OCI-LY3 (cell line): ENCODE data around the gene TMEM233.

ENCODE experiments used
- H2AFZ ChIP-seq: fragments of 200-600, 300-600 bp; shearing (Covaris generic); 2 replicates; pipeline ENCODE4 v1.6.0; 2014; ENCODE audit warnings: antibody characterized with exemption, low read depth, low read length
- H3K27ac ChIP-seq: fragments of 200-600, 300-600 bp; sonication (generic); 2 replicates; pipeline ENCODE4 v1.5.1; 2014; ENCODE audit warnings: mild to moderate bottlenecking, low read length, moderate library complexity, mixed read lengths
- H3K27me3 ChIP-seq: fragments of 200-600, 300-600 bp; sonication (generic); 2 replicates; pipeline ENCODE4 v1.6.1; 2014; ENCODE audit warnings: low read depth, low read length, mixed read lengths
- H3K36me3 ChIP-seq: fragments of 200-600, 300-600 bp; sonication (generic); replicated peaks from 2 replicates; pipeline ENCODE3; 2014; ENCODE audit warnings: low read depth, low read length, mixed read lengths
- H3K4me1 ChIP-seq: fragments of 300-600, 200-600 bp; sonication (generic); 2 replicates; pipeline ENCODE4 v1.6.1; 2014; ENCODE audit warnings: low read length, mixed read lengths
- H3K4me2 ChIP-seq: fragments of 200-600, 300-600 bp; sonication (generic); 2 replicates; pipeline ENCODE4 v1.6.1; 2014; ENCODE audit warnings: low read length, mixed read lengths
- H3K4me3 ChIP-seq: fragments of 300-600, 200-600 bp; sonication (generic); 2 replicates; pipeline ENCODE4 v1.5.1; 2014; ENCODE audit warnings: antibody characterized with exemption, mild to moderate bottlenecking, low read length, moderate library complexity
- H3K79me2 ChIP-seq: fragments of 300-600, 200-600 bp; shearing (Covaris generic); 2 replicates; pipeline ENCODE4 v1.6.1; 2014; ENCODE audit warnings: mild to moderate bottlenecking, low read length, mixed read lengths
- H3K9ac ChIP-seq: fragments of 300-600, 200-600 bp; shearing (Covaris generic); 2 replicates; pipeline ENCODE4 v1.6.0; 2014; ENCODE audit warnings: mild to moderate bottlenecking, low read length, moderate library complexity
- H3K9me3 ChIP-seq: fragments of 200-600, 300-600 bp; shearing (Covaris generic); 2 replicates; pipeline ENCODE4 v1.6.1; 2014; ENCODE audit warnings: low read length, mixed read lengths; ENCODE audit not compliant: insufficient read depth
- H4K20me1 ChIP-seq: fragments of 200-600, 300-600 bp; sonication (generic); 2 replicates; pipeline ENCODE4 v1.6.1; 2016; ENCODE audit warnings: low read length, mixed read lengths; ENCODE audit not compliant: insufficient read depth
- EZH2phosphoT487 ChIP-seq: fragments of 200-600 bp; shearing (Covaris generic); IDR thresholded peaks from 2 replicates; pipeline ENCODE4 v1.6.1; 2018; ENCODE audit warnings: antibody characterized with exemption, mixed run types, low read depth
- TF ChIP-seq, protein P1 (sequence below): fragments of 200-600, 300-600 bp; sonication (generic); IDR thresholded peaks from 2 replicates; pipeline ENCODE4 v1.5.1; 2014; ENCODE audit warnings: antibody characterized with exemption, low read length, low read depth

The TMEM233 gene

DNA sequence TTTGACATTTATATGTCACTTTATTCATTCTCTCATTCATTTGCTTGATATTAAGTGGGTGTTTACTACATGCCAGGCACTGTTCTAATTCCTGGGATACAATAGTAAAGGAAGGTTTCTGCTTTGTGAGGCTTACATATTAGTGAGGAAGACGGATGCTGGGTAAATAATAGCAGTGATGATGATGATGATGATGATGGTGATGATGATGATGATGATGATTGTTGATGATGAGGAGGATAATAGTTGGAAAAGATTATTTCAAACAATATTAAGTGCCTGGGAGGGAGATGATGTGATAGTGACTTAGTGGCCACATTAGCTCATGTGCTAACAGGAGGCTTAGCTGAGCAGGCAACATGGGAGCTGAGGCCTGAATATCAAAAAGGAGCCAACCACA lies 19.3 kb upstream of the TMEM233 start:
- no peak overlapping the region for H2AFZ ChIP-seq
- TF ChIP-seq EZH2phosphoT487 = no peak
- TF ChIP-seq, protein P1, sequence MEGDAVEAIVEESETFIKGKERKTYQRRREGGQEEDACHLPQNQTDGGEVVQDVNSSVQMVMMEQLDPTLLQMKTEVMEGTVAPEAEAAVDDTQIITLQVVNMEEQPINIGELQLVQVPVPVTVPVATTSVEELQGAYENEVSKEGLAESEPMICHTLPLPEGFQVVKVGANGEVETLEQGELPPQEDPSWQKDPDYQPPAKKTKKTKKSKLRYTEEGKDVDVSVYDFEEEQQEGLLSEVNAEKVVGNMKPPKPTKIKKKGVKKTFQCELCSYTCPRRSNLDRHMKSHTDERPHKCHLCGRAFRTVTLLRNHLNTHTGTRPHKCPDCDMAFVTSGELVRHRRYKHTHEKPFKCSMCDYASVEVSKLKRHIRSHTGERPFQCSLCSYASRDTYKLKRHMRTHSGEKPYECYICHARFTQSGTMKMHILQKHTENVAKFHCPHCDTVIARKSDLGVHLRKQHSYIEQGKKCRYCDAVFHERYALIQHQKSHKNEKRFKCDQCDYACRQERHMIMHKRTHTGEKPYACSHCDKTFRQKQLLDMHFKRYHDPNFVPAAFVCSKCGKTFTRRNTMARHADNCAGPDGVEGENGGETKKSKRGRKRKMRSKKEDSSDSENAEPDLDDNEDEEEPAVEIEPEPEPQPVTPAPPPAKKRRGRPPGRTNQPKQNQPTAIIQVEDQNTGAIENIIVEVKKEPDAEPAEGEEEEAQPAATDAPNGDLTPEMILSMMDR = no peak
- no peak overlapping the region for H3K27ac ChIP-seq
- H4K20me1 ChIP-seq = no peaks in the 10 kb centered on the region
- no peak overlapping the region for H3K4me3 ChIP-seq
- H3K9ac ChIP-seq = no peak overlapping the region
- no peaks in the 10 kb centered on the region for H3K4me1 ChIP-seq
- H3K27me3 ChIP-seq = no peaks in the 10 kb centered on the region
- no peaks in the 10 kb centered on the region for H3K9me3 ChIP-seq
- H3K79me2 ChIP-seq = no peaks in the 10 kb centered on the region
- no peak overlapping the region for H3K4me2 ChIP-seq
- no peaks in the 10 kb centered on the region for H3K36me3 ChIP-seq

DNA sequence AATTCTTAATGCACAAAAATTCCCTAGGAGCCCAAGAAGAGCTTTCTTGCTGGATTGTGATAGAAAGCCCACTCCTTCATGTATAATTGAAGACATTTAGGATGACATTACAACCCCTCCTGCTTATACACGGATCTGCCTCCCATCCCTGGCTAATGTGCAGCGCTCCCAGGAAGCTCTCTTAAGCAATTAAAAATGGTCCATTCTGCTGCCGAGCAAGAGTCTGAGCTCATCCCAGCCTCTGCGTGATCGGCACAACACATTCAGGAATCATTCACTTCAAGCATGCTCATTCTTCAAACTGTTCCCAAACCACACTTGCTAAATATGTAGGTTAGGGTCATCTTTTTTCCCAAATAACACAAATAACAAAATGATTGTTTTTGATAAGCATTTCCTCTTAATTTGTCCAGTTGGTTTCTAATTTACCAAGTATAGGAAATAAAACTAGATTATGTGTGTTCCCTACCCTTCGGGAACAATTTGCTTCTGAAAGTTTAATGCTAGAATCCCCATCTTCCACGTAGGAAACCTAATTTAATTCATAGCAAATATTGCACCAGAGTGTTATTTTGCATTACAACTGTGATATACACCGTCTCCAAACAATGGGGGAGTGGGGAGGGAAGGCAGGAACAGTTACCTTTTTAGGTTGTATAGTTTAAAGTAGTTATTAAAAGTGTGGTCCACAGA lies 17.3 kb upstream of the TMEM233 start:
- Histone ChIP-seq H3K9me3 (no peaks in the 10 kb centered on the region), H3K4me3 (no peak overlapping the region), H3K4me2 (no peak overlapping the region), H3K27ac (no peak overlapping the region), H3K79me2 (no peaks in the 10 kb centered on the region), H3K9ac (no peak overlapping the region), H4K20me1 (no peaks in the 10 kb centered on the region), H3K36me3 (no peaks in the 10 kb centered on the region), H2AFZ (no peak overlapping the region), H3K4me1 (no peaks in the 10 kb centered on the region), H3K27me3 (no peaks in the 10 kb centered on the region)
- TF ChIP-seq, protein P1 = no peak
- TF ChIP-seq EZH2phosphoT487 = no peak

DNA sequence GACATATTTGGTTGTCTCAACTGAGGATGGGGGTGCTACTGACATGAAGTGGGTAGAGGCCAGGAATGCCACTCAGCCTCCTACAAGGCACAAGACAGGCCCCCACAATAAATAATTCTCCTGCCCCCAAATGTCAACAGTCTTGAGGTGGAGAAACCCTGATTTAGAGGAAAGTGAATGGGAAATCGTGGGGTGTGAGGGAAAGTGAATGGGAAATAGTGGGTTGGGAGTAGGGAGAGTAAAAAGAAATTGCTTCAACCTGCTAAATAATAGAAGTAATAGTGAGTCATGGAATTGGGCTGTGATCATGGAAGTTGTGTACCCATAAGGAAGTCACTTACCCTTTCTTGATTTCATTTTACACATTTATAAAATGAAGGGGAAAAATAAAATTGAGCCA lies 16.7 kb upstream of the TMEM233 start:
- no peaks in the 10 kb centered on the region for H3K9me3 ChIP-seq
- H3K4me1 ChIP-seq = no peaks in the 10 kb centered on the region
- no peak overlapping the region for H3K27ac ChIP-seq
- H3K4me2 ChIP-seq = no peak overlapping the region
- TF ChIP-seq, protein P1 = no peak
- TF ChIP-seq EZH2phosphoT487 = no peak
- H2AFZ ChIP-seq = no peak overlapping the region
- H3K4me3 ChIP-seq = no peak overlapping the region
- no peak overlapping the region for H3K9ac ChIP-seq
- no peaks in the 10 kb centered on the region for H4K20me1 ChIP-seq
- no peaks in the 10 kb centered on the region for H3K27me3 ChIP-seq
- H3K36me3 ChIP-seq = no peaks in the 10 kb centered on the region
- H3K79me2 ChIP-seq = no peaks in the 10 kb centered on the region

DNA sequence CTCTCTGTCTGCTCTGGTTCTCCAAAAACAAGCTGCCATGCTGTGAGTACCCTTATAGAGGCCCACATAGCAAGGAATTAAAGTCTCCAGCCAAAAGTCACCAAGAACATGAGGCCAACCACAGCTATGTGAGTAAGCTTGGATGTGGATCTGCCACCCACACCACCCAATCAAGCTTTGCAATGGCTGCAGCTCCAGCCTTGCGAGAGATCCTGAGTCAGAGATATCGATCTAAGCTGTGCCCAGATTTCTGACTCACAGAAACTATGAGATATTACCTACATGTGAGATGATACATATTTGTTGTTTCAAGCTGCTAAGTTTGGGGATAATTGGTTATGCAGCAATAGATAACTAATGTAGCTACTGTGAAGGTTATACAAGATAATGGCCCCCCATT lies 15.5 kb upstream of the TMEM233 start:
- Histone ChIP-seq H3K27me3 (no peaks in the 10 kb centered on the region), H3K79me2 (no peaks in the 10 kb centered on the region), H2AFZ (no peak overlapping the region), H3K4me2 (no peak overlapping the region), H3K9me3 (no peaks in the 10 kb centered on the region), H3K9ac (no peak overlapping the region), H3K4me3 (no peak overlapping the region), H3K36me3 (no peaks in the 10 kb centered on the region), H3K4me1 (no peaks in the 10 kb centered on the region), H4K20me1 (no peaks in the 10 kb centered on the region), H3K27ac (no peak overlapping the region)
- TF ChIP-seq EZH2phosphoT487 = no peak
- TF ChIP-seq, protein P1 = no peak
